Lower lobe of right lung (tissue), 2 donors: ENCODE measurements around the gene NEK4. TPM values are rescaled to one million over a fixed set of nuclear protein-coding genes. Genes with fewer than 3 reads are reported as not detected.

ENCODE experiments used
- ATAC-seq, 2 donors: fragments of 200-7000 bp; cut with Tn5 transposase; one replicate each; pipeline ENCODE4 v1.9.1; 2020 to 2022; ENCODE audit warnings: mild to moderate bottlenecking in 2 of 2, moderate library complexity in 2 of 2
- DNase-seq: peaks from one replicate; pipeline ENCODE4 v3.0.0-alpha.2; 2020
- H3K27ac ChIP-seq: fragments of 200-600 bp; one replicate; pipeline ENCODE4 v1.8.0; 2022
- H3K27me3 ChIP-seq: fragments of 200-600 bp; one replicate; pipeline ENCODE4 v1.8.0; 2022; ENCODE audit warnings: low read depth
- H3K36me3 ChIP-seq: fragments of 200-600 bp; one replicate; pipeline ENCODE4 v1.8.0; 2022; ENCODE audit warnings: mild to moderate bottlenecking
- H3K4me1 ChIP-seq: fragments of 200-600 bp; one replicate; pipeline ENCODE4 v1.8.0; 2022
- H3K4me3 ChIP-seq: fragments of 200-600 bp; one replicate; pipeline ENCODE4 v1.8.0; 2022; ENCODE audit warnings: mild to moderate bottlenecking
- H3K9me3 ChIP-seq: fragments of 200-600 bp; one replicate; pipeline ENCODE4 v1.8.0; 2022
- intact Hi-C: fragments of 100-400 bp; cut with DNase I; formaldehyde crosslinking; loops from one replicate; pipeline ENCODE4 v1.11.0; 2022
- total RNA-seq: library from RNA; stranded (reverse); fragmentation: NEBNext Ultra II Directional; extraction: Animal tissue kit (Norgen Biotek cat#: 25700); gene quantifications from one replicate; pipeline ENCODE4 v1.2.1, GENCODE V29; 2021
- TF ChIP-seq, protein P1 (sequence below): fragments of 200-600 bp; IDR thresholded peaks from one replicate; pipeline ENCODE4 v1.8.0; 2022; ENCODE audit warnings: antibody characterized with exemption, mild to moderate bottlenecking
- donor health status: DM: no; HTN: yes; CAD: no; lungs with severe emphysema.

NEK4 gene
- total RNA-seq, 1 donor from 2014 or later = 25.1 TPM

DNA sequence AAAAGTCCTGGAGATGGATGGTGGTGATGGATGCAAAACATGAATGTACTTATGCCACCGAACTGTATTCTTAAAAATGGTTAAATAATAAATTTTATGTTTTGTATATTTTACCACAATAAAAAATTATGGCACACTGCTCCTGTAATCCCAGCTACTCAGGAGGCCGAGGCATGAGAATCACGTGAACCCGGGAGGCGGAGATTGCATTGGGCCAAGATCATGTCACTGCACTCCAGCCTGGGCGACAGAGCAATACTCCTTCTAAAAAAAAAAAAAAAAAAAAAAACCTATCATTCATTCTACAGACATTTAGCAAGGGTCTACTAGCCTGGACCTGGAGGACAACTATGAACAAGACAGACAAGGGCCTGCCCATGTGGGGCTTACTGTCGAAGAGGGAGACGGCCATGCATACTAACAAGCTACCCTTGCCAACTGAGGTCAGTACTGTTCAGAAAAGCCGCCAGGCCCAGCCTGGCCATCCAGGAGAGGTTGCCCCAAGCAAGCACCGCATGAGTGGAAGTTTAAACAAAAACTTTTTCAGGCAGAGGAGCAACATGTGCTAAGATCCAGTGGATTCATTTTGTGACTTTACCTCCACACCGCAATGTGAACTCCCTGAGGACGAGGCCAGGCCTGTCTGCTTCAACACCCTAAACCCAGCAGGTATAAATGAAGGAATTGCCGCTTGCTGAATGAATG is 2.8 kb upstream of the NEK4 start:
- DNase-seq = peak; percentile 15
- intact Hi-C loops = no loop called here

DNA sequence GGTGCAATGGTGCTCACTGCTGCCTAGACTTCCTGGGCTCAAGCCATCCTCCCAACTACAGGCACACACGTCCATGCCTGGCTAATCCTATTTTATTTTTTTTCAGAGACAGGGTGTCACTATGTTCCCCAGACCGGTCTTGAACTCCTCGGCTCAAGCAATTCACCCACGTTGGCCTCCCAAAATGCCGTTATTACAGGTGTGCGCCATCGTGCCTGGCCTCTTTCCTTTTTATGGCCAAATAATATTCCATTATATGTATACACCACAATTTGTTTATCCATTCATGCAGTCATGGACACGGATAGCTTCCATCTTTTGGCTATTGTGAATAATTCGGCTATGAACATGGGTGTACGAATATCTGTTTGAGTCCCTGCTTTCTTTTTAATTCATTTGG is 962 bp upstream of the NEK4 start:
- no peaks in the 10 kb centered on the region for H3K9me3 ChIP-seq
- DNase-seq = no peak
- H3K27me3 ChIP-seq = no peaks in the 10 kb centered on the region
- peaks cover 13% of the 10 kb centered on the region for H3K36me3 ChIP-seq
- ATAC-seq = no peak
- H3K4me3 ChIP-seq = peak overlapping the region; percentile 93
- TF ChIP-seq, protein P1, sequence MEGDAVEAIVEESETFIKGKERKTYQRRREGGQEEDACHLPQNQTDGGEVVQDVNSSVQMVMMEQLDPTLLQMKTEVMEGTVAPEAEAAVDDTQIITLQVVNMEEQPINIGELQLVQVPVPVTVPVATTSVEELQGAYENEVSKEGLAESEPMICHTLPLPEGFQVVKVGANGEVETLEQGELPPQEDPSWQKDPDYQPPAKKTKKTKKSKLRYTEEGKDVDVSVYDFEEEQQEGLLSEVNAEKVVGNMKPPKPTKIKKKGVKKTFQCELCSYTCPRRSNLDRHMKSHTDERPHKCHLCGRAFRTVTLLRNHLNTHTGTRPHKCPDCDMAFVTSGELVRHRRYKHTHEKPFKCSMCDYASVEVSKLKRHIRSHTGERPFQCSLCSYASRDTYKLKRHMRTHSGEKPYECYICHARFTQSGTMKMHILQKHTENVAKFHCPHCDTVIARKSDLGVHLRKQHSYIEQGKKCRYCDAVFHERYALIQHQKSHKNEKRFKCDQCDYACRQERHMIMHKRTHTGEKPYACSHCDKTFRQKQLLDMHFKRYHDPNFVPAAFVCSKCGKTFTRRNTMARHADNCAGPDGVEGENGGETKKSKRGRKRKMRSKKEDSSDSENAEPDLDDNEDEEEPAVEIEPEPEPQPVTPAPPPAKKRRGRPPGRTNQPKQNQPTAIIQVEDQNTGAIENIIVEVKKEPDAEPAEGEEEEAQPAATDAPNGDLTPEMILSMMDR = no peak
- peaks cover 18% of the 10 kb centered on the region for H3K4me1 ChIP-seq
- intact Hi-C loops = no loop called here
- peak overlapping the region; percentile 86 for H3K27ac ChIP-seq

More for the DNA sequence above, 2.8 kb upstream of the NEK4 start:
- H3K36me3 ChIP-seq = no peaks in the 10 kb centered on the region
- H3K27ac ChIP-seq = no peak overlapping the region
- no peak for ATAC-seq
- TF ChIP-seq, protein P1 = no peak
- H3K4me1 ChIP-seq = peaks cover 18% of the 10 kb centered on the region
- no peak overlapping the region for H3K4me3 ChIP-seq
- H3K9me3 ChIP-seq = no peaks in the 10 kb centered on the region
- no peaks in the 10 kb centered on the region for H3K27me3 ChIP-seq

DNA sequence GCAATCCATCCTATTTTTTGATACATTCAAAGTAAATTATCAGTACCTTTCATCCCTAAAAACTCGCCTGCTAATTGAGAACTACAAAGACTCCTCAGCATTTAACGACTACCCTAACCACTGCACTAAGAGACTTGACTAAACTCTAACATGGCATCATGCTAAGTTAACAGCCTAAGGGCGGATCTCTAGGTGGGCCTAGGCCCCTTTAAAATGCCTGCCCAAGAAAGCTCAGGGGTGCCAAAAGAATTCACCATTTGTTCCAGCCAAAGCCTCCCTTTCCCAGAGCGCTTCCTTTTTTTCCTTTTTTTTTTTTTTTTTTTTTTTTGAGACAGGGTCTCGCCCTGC is 568 bp upstream of the NEK4 start:
- Histone ChIP-seq H3K4me3 (peak overlapping the region; percentile 93), H3K9me3 (no peaks in the 10 kb centered on the region), H3K36me3 (peaks cover 15% of the 10 kb centered on the region), H3K27me3 (no peaks in the 10 kb centered on the region), H3K4me1 (peaks cover 18% of the 10 kb centered on the region), H3K27ac (peak overlapping the region; percentile 86)
- intact Hi-C loops = no loop called here
- ATAC-seq (peak; percentile 7 to 8), DNase-seq (no peak)
- TF ChIP-seq, protein P1 = no peak

DNA sequence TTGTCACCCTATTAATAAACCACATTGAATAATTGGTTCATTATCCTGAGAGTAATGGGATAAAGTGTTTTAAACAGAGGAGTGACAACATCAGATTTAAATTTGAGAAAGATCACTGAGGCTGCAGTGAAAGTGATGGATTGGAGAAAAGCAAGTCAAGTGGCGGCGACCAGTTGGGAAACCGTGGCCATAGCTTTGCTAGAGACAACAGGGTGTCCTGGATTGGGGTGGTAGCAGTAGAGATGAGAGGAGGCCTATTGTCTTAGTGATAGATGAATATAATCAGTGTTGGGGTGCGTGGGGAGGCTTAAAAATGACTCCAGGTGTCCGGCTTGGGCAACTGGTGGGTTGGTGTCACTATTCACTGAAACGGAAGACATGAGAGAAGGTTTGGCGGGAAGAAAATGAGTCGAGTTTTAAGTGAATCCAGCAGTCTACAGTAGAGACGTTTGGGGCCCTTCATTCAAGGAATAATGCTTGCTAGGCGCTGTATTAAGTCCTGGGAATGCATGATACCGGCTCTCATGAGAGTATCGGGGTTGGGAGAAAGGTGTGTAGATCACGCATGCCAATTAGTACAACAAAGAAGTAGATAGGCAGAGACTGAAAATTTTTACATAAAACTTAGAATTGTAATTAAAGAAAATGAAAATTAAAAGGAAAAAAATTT is 819 bp downstream of the NEK4 start:
- DNase-seq (no peak), ATAC-seq (peak in 1 of 2 donors; percentile 2)
- intact Hi-C loops = no loop called here
- Histone ChIP-seq H3K9me3 (no peaks in the 10 kb centered on the region), H3K4me3 (peak overlapping the region; percentile 93), H3K27ac (peak overlapping the region; percentile 86), H3K4me1 (peaks cover 18% of the 10 kb centered on the region), H3K27me3 (no peaks in the 10 kb centered on the region), H3K36me3 (peaks cover 29% of the 10 kb centered on the region)
- TF ChIP-seq, protein P1 = no peak

DNA sequence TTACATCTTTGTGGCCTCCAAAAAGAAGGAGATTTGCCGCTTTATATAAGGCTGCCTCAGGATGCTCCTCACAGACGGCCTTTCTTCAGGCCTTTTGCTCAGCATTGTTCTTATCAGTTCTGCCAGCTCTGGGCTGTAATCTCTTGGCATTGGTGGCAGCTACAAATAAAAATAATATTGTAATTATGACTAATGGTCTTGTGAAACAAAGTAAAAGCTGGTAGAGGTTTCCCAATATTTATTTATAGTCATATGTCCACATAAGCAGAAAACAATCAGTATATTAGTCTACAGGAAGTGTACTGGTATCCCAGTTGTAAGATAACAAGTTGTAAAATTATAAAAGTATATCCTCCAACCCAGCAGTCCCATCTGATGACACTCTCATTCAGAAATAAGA is 7.3 kb downstream of the NEK4 start:
- ATAC-seq = no peak
- Histone ChIP-seq H3K27me3 (no peaks in the 10 kb centered on the region), H3K4me3 (no peak overlapping the region), H3K36me3 (peaks cover 94% of the 10 kb centered on the region), H3K4me1 (peaks cover 4% of the 10 kb centered on the region), H3K27ac (no peak overlapping the region), H3K9me3 (no peaks in the 10 kb centered on the region)
- intact Hi-C loops = no loop called here
- DNase-seq = no peak
- TF ChIP-seq, protein P1 = no peak
